ENCODE data around the gene SH3PXD2B.

DNA sequence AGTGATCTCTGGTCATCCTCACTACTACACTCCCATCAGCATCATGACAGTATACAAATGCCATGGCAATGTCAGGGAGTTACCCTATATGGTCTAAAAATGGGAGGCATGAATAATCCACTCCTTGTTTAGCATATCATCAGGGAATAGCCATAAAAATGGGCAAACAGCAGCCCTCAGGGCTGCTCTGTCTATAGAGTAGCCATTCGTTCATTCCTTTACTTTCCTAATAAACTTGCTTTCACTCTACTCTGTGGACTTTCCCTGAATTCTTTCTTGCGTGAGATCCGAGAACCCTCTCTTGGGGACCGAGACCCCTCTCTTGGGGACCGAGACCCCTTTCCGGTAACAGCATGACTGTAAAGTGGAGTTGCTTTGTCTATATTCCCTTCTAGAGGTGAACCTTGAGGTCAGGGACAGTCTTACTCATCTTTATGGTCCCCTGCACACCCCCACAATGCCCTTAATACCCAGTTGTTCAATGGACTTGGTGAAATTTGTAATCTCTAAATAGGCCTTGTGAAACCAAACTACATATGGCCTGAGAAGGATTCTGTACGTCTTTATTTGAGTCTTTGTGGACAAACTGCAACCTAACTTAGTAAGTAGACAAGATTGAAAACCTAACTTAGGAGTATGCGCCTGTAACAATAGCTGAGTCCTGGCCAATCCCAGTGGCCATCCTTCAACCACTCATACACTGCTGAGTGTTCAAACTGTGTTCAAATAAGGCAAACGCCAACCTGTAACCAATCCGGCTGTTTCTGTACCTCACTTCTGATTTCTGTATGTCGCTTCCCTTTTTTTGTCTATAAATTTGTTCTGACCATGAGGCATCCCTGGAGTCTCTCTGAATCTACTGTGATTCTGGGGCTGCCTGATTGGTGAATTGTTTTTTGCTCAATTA, 138.5 kb downstream of the SH3PXD2B start:
- TF ChIP-seq POLR2A (IDR thresholded peaks at IDR 0.05) (no peak), CTCF (IDR thresholded peaks at IDR 0.05) (no peak)
